H7 (cell line): ENCODE results near the gene HESX1. TPM values are rescaled to one million over a fixed set of nuclear protein-coding genes. Genes with fewer than 3 reads are reported as not detected.

Experiments
- DNase-seq: peaks from one replicate; pipeline ENCODE4 v3.0.0; 2012
- H3K27me3 ChIP-seq: 2 replicates; pipeline ENCODE4 v1.6.0; 2011; ENCODE audit warnings: mild to moderate bottlenecking, low read length; ENCODE audit not compliant: control insufficient read depth, insufficient read depth
- H3K36me3 ChIP-seq: replicated peaks from 2 replicates; pipeline ENCODE4 v1.5.1; 2011; ENCODE audit warnings: low read length; ENCODE audit not compliant: control insufficient read depth, insufficient read depth
- H3K4me3 ChIP-seq: 2 replicates; pipeline ENCODE4 v1.5.1; 2011; ENCODE audit warnings: low read depth, mild to moderate bottlenecking, control low read depth, low read length, moderate library complexity; ENCODE audit not compliant: insufficient read depth
- total RNA-seq: library from RNA; depleted of rRNA; stranded (reverse); fragments of >200 nt; shearing (Covaris generic); gene quantifications from 2 replicates; pipeline ENCODE4 v1.2.3, GENCODE V29; 2014; rRNA removed

HESX1 gene
- 1.9 and 3.0 TPM in 2 replicates for total RNA-seq

DNA sequence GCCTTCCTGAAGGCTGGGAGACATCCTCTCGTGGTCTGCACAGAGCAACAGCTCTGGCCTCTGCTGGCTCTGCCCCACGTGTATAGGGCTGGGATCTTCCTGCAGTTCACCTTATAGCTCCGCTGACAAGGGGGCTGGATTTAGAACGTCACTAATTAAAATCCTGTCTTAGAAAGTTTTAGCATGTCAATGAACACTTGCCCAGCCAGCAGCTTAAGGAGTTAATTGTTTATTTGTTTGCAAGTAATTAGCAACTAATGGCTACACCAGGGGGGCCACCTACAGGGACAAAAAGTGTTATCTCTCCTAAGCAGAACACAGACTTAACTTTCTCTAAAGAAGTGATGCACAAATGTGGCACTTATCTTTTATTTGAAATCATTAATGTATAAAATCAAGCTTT, at the start of gene HESX1:
TSS of gene HESX1 (minus strand) at position 84 of the 403 bp plus-strand sequence. CDS start at position 24, 60 bp downstream.
- Histone ChIP-seq H3K4me3 (no peak within 1 kb of the TSS), H3K27me3 (peaks cover 9% of the 10 kb centered on the region; the same call in 1 of the 2 replicates), H3K36me3 (no peaks in the 10 kb centered on the region)
- peak; percentile 83 for DNase-seq

DNA sequence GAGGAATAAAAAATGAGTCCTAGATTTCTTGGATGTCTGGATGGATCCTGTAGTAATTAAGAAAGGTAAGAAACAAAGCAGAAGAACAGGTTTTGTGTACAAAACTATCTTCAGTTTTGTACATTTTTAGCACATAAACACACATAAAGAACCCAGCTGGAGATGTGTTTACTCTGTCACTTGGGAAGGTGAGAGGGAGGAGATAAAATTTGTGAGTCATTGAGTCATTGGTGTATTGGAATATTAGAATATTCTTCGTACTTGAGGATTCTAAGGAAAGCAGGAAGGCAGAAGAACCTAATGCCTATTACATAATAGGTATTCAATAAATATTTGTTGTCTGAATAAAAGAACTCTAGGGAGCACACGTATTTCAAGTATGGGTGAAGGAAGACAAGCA, 45.2 kb upstream of the HESX1 start:
- peaks cover 6% of the 10 kb centered on the region for H3K36me3 ChIP-seq
- H3K27me3 ChIP-seq = no peaks in the 10 kb centered on the region
- no peak for DNase-seq
- no peak overlapping the region for H3K4me3 ChIP-seq

DNA sequence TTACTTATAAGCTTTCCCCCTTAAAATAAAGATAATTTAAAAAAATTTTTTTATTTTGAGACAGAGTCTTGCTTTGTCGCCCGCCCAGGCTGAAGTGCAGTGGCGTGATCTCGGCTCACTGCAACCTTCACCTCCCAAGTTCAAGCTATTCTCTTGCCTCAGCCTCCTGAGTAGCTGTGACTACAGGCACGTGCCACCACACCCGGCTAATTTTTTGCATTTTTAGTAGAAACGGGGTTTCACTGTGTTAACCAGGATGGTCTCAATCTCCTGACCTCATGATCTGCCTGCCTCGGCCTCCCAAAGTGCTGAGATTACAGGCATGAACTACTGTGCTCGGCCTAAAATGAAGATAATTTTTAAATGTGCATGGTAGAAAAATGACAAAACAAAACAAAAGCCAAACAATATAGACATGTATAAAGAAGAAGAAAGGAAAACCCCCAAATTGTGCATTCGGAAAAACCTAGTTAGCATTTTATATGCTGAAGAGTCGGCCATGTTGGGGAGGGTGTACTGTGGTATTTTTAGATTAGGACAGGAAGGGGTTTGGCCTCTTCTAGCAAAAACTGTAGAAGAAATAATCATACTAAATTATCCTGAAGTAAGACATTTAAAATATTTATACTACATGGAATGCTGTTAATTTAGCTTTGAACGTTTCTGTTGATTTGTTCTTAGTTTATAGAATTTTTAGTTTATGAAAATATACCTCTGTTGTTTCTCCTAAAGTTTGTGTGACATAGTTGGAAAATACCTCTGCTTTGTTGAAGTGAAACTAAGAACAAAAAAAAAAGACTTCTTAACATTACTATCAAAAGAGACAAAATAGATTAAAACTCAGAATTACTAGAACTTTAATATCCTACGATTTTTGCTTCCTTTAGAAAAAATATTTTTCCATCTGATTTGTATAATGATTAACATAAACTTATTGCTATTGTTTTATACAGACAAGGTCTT, 35.1 kb upstream of the HESX1 start:
- no peak overlapping the region for H3K4me3 ChIP-seq
- H3K27me3 ChIP-seq = no peaks in the 10 kb centered on the region
- H3K36me3 ChIP-seq = no peaks in the 10 kb centered on the region
- DNase-seq = no peak

DNA sequence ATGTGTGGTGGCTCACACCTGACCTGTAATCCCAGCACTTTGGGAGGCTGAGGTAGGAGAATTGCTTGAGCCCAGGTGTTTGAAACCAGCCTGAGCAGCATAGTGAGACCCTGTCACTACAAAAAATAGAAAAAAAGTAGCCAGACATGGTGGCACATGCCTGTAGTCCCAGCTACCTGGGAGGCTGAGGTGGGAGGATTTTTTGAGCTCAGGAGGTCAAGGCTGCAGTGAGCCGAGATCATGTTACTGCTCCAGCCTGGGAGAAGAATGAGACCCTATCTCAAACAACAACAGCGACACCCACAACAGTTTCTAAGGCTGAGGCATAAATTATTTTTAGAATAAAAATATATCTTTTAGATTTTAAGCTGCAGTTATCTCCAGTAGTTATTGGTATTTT, 34.0 kb upstream of the HESX1 start:
- H3K27me3 ChIP-seq = no peaks in the 10 kb centered on the region; the same call in 1 of the 2 replicates
- H3K36me3 ChIP-seq = no peaks in the 10 kb centered on the region
- H3K4me3 ChIP-seq = no peak overlapping the region
- no peak for DNase-seq

DNA sequence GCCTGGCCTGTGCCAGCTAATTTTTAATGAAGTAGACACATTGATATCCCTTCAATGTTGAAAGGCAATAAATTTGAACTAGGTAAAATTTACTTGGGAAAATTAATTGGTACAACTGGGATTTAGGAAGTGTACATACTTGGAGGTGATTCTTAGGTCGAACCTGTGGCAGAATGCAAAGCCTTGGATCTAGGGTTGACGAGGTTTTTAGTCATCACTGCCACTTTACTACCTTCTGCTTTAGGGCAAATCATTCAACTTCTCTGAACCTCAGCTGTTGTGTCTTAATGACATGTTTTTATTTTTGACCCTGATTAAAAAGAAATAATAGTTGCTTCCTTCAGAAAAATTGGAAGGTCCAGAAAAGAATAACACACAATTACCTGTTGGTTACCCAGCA, 30.2 kb upstream of the HESX1 start:
- Histone ChIP-seq H3K4me3 (no peak overlapping the region), H3K27me3 (peaks cover 2% of the 10 kb centered on the region), H3K36me3 (no peaks in the 10 kb centered on the region)
- DNase-seq = no peak

DNA sequence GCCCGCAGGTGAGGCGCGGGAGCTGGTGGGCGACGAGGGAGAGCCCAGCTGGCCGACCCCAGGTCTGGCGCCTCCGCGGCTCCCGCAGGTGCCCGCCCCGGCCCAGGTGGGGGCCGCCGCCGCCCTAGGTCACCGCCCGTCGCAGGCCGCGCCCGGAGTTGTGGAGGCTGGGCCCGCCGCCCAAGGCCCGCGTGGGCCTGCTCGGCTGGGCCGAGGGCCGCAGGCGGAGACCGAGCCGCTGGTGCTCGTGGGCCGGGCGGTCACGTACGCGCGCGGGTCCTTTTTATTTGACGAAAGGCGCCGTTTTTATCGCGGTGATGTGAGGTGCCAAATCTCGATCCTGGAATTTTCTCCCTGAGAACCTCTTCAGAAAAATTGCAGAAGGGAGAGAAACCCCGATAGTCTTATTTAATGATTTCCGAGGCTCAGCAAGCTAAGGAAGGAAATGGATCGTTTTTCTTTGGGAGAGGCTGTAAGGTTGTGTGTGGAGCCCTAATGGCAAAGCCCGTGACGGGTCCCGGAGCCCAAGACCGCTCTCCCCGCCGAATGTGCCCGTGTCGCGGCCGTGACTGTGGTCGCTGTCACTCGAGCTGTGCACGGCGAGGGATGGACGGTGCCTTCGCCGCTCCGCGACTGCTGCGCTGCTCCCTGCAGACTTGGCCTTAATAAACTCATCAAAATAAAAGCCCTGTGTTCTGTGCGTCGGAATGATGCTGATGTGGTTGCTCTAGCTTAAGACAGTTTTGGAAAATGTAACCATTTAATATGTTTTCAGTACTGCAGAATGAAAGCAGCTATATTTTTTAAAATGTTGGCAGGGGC, 28.4 kb upstream of the HESX1 start:
- peak; percentile 57 for DNase-seq

DNA sequence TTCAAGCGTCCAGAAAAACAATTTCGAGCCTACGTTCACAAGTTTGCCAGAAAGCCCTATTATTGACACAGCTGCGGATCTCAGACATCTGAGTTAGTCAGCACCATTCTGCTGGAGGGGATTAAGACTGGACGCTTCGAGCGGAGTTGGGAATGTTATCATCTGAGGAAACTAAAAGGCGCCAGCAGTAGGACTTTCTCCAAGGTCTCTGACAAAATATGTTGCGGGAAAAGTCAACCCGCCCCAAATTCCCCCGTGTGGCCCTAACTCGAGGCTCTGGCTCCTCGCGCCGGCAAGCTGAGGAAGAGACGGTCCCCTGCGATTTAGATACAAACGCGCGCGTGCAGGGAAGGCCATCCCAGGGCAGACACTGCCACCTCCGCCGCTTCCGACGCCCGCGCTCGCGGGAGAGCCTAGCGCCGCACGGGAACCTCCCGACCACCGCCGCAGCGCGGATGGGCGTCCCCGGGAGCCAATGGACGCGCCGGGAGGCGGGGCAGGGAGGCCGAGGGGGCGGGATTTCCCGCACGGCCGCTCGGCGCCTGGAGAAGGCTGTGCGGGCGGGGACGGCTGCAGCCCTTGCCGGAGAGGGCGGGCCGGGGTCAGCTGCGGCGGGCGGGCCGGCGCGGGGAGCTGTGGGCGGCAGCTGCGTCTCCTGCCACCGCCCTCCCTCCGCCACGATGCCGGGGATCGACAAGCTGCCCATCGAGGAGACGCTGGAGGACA, 27.6 kb upstream of the HESX1 start, which contains the start of gene APPL1:
TSS of gene APPL1 (plus strand) at position 526 of the 726 bp plus-strand sequence. CDS start at position 681, 155 bp downstream.
- Histone ChIP-seq H3K27me3 (peaks cover 2% of the 10 kb centered on the region), H3K36me3 (no peaks in the 10 kb centered on the region), H3K4me3 (peak within 1 kb of the TSS; percentile 94)
- peak; percentile 100 for DNase-seq

More for the DNA sequence above, 28.4 kb upstream of the HESX1 start:
- Histone ChIP-seq H3K27me3 (peaks cover 2% of the 10 kb centered on the region), H3K36me3 (no peaks in the 10 kb centered on the region), H3K4me3 (peak overlapping the region; percentile 94)

DNA sequence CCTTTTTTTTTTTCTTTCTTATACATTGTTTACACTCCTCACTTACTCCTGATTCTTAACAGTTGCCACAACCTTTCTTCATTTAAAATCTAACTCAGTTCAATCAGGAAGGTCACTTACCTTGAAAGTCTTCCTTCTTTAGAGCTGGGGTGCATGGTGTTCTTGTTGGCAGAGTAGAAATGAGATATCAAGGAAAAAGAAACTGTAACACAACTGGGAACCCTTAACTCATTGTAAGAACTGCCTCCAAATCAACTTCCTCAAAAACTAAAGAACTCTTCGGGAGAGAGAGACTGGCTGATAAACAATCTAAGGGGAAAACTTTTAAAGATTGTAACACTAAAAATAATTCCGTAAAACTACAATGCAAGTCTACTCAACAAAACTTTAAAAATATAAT, 26.4 kb upstream of the HESX1 start:
- Histone ChIP-seq H3K27me3 (peaks cover 2% of the 10 kb centered on the region), H3K4me3 (no peak overlapping the region), H3K36me3 (no peaks in the 10 kb centered on the region)
- DNase-seq = no peak

DNA sequence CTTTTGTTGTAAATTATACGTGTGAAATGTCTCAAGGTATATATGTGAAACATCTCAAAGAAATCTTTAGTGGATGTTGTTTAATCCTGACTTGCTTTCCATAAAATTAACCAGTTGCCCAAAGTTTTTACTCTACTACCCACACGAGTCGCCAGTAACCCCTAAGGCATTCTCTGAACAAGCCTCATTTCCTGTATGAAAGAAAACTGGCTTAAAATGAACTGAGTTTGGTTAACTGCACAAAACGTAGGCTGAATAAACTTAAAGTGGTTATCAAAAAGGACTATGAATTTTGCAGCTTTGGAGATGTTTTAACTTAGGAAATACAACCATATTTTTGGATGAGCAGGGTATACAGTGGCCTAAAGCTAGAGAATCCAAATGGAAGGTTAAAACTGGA, 25.1 kb upstream of the HESX1 start:
- peaks cover 2% of the 10 kb centered on the region for H3K27me3 ChIP-seq
- DNase-seq = no peak

DNA sequence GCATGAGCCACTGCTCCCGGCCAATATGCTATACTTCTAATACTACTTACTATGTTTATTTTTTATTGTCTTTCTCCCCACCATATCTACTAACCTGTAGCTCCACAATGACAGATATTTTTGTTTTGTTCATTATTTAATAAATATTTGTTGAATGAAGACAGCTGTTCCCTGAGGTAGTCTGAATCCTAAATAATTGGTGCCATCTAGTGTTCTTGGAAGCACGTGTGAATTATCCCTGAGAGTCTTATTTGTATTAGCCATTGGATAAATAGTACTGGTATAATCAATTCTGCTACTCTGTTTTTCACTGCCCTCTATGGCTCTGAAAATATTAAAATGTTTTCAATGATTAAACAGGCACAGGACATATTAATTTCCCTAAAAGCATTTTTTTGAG, 22.1 kb upstream of the HESX1 start:
- no peak overlapping the region for H3K4me3 ChIP-seq
- DNase-seq = peak; percentile 32
- H3K36me3 ChIP-seq = no peaks in the 10 kb centered on the region
- H3K27me3 ChIP-seq = no peaks in the 10 kb centered on the region

More for the DNA sequence above, 25.1 kb upstream of the HESX1 start:
- Histone ChIP-seq H3K36me3 (no peaks in the 10 kb centered on the region), H3K4me3 (no peak overlapping the region)

DNA sequence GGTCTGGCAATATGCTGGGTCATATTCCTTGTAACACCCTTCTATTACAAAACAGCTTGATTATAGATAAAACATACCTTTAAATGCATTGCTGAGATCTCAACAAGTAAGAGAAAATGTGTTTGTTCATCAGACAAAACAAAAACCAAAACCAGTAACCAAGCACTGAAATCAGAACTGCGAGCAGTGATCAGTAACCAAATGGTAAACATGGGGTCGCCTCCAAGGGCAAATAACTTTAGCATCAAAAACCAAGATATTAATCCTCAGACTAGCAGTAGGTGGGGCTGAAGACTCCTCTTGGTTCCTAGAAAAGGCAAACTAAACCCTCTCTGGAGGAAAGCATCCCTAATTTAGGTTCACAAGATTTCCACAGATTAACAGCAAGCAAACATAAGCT, 6.6 kb upstream of the HESX1 start:
- H3K27me3 ChIP-seq = peaks cover 3% of the 10 kb centered on the region; the same call in 1 of the 2 replicates

DNA sequence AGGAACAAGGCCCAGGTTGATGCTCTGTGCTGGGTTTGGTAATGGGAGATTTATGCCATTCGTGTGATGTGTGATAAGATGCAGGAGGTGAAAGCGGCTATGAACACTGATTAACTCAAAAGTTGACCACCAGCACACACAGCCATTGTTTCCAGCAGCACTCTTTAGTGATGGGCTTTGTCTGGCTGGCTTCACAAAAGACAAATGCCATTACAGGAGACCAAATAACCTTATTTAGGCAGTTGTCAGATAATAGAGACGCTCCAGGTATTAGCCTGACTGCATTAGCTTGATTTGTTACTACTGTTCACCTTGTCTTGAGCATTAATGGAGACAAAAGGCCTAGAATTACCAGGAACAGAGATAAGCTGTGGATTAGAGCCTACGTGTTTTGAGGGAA, 5.1 kb downstream of the HESX1 start:
- no peaks in the 10 kb centered on the region; the same call in 1 of the 2 replicates for H3K27me3 ChIP-seq

More for the DNA sequence above, 6.6 kb upstream of the HESX1 start:
- Histone ChIP-seq H3K36me3 (no peaks in the 10 kb centered on the region), H3K4me3 (no peak overlapping the region)
- DNase-seq = no peak

DNA sequence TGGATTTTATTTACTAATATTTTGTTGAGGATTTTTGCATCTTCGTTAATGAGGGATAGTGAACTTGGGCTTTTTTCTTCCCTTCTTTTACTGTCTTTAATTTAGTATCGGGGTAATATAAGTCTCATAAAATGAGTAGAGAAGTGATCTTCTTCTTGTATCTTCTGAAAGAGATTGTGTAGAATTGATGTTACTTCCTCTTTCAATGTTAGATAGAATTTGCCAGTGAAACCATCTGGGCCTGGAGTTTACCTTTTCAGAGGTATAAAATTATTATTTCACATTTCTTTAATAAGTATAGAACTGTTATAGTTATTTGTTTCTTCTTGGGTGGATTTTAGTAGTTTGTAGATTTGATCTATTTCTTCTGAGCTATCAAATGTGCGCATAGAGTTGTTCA, 7.8 kb downstream of the HESX1 start:
- Histone ChIP-seq H3K27me3 (no peaks in the 10 kb centered on the region), H3K36me3 (no peaks in the 10 kb centered on the region), H3K4me3 (no peak overlapping the region)
- DNase-seq = no peak

More for the DNA sequence above, 5.1 kb downstream of the HESX1 start:
- DNase-seq = no peak
- no peak overlapping the region for H3K4me3 ChIP-seq
- no peaks in the 10 kb centered on the region for H3K36me3 ChIP-seq

DNA sequence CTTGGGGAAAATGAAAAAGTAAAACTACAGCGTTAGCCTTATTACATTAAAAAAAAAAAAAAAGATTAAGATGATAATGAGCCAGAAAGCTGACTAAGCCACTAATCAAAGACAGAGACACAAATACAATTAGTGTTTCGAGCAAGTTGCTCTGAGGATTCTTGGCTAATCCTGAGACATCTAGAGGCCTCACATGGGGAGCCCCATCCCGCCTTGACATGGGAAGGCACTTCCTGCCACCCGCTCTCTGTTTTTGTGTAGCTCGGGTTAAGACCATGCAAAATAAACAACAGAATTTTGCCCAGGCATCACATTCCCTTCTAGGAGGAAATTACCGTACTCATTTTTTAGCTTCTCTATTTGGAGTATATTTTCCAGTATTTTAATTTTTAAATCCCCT, 15.3 kb downstream of the HESX1 start:
- Histone ChIP-seq H3K36me3 (no peaks in the 10 kb centered on the region), H3K4me3 (no peak overlapping the region), H3K27me3 (no peaks in the 10 kb centered on the region)
- DNase-seq = peak; percentile 62
